GM18505 (cell line): Measurements from ENCODE around the gene PRDM1.

Source experiments
- ATAC-seq: cut with Tn5 transposase; IDR thresholded peaks from one replicate; pipeline ENCODE4 v1.9.1; 2021; ENCODE audit not compliant: unreplicated experiment
- POLR2A ChIP-seq: IDR thresholded peaks from 4 replicates; pipeline ENCODE4 v1.6.1; 2011; ENCODE audit warnings: borderline replicate concordance; ENCODE audit not compliant: insufficient read depth, insufficient read length; ENCODE audit errors: extremely low read depth

The PRDM1 gene

DNA sequence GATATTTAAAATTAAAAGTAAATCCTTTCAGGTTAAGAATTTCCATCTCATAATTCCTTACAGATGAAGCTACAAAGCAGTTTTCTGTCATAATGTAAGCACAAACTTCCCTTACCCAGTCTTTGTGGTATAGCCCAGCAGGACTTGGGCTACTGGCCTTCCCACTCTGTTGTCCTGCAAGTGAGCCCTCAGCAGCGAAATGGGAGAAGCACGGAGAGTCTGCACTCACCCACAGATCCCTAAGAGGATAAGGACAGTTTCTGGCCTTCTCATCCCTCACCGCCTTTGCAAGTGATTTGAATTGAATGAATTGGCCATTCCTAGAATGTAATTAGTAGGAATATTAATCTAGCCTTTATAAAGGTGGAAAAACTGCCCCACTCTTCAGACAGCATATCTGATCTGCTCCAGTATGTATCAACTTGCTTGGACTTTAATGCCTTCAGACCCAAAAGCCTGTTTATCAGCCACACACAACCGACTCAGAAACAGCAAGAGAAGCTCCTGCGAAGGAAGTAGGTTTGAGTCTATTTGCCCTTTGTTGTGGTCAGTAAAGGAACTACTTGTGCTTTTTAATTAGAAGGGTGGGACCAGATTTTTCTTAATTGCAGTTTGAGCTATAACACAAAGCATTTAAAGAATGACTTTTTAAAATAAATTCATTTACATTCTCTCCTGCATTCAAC, 29.9 kb upstream of the PRDM1 start:
- TF ChIP-seq POLR2A, result no peak
- no peak for ATAC-seq

GRCh38 chr6:106056746-106057390, 29.3 kb upstream of the PRDM1 start:
- ATAC-seq, result no peak
- TF ChIP-seq POLR2A, result no peak

DNA sequence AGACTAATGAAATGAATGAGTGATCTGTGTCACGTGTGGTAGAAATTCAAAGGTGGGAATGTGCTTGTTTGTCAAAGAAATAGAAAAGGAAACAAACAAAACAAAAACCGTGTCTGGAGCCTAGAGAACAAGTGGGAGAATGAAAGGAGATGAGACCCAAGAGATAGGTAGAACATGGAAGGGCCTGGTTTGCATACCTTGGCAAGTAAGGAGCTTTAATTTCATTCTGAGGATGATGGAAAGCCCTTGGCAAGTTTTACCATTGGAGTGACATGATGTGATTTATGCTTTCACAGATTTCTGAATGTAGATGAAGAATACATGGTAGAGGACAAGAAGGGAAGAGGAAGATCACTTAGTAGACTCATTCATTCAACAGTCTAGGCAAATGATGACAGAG, 26.8 kb upstream of the PRDM1 start:
- ATAC-seq, result no peak
- no peak for TF ChIP-seq POLR2A

- no peak for ATAC-seq
- no peak for TF ChIP-seq POLR2A
Measured at GRCh38 chr6:106060167-106060566, 26.0 kb upstream of the PRDM1 start.

- no peak for TF ChIP-seq POLR2A
- no peak for ATAC-seq
Measured at GRCh38 chr6:106063448-106063850, 22.7 kb upstream of the PRDM1 start.

- TF ChIP-seq POLR2A, result no peak
- no peak for ATAC-seq
Measured at GRCh38 chr6:106064142-106064541, 22.0 kb upstream of the PRDM1 start.

DNA sequence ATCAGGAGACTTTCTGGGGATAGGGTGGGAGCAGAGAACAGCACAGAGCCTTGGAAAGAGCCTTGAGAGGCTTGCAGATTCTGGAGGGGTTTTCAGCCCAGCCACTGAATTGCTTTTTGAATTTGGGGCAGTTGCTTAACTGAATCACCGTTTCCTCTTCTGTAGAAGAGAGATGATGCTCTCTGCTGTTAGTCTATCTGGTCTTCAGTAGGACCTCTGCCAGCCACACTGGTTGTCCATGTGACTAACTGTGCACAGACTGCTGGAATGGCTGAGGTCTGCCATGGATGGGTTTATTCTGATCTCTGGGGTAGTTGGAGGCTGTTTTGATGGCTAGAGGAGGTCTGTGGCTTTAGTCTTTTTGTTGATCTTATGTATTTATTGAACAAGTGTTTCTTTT, 21.4 kb upstream of the PRDM1 start:
- no peak for TF ChIP-seq POLR2A
- ATAC-seq, result no peak

- ATAC-seq, result no peak
- TF ChIP-seq POLR2A, result no peak
Measured at GRCh38 chr6:106066989-106067388, 19.1 kb upstream of the PRDM1 start.

GRCh38 chr6:106069478-106069877, 16.7 kb upstream of the PRDM1 start:
- ATAC-seq, result no peak
- no peak for TF ChIP-seq POLR2A

GRCh38 chr6:106070636-106071035, 15.5 kb upstream of the PRDM1 start:
- no peak for TF ChIP-seq POLR2A
- no peak for ATAC-seq

- TF ChIP-seq POLR2A, result no peak
- ATAC-seq, result no peak
Measured at GRCh38 chr6:106072501-106073090, 13.5 kb upstream of the PRDM1 start.

DNA sequence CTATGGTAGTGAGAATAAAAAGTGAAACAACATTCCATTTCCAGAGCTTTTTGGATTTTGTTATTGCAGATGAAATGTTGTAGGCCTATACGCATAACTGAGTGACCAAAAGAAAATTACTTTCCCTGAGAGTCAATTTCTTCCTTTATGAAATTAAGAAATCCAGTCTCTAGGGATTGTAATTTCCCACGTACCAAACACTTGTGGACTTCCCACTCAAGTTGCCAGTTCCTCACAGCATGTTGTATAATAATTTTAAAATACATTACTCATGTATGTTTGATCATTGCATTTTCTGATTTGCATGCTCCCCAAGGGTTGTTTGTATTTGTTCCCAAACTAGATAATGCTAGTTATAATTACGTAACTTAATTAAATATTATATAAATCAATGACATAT, 12.0 kb upstream of the PRDM1 start:
- TF ChIP-seq POLR2A, result no peak
- ATAC-seq, result no peak

GRCh38 chr6:106076139-106076538, 10.0 kb upstream of the PRDM1 start:
- no peak for TF ChIP-seq POLR2A
- ATAC-seq, result no peak

DNA sequence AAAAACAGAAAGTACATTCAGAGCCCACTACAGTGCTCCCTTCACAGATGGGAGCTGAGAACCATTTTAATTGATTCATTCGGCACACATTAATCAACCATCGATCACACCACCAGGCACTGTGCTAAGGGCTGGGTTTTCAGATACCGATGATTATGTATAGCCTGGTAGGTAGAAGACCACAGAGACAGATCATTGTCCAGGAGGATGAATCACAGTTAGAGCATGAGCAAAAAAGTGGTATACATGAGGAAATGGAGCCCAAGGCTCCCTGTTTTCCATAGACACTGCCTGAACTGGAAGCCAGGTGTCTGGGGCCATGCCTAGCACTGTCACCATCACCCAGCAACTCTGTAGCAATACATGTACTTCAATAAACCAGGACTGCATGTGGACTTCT, 9.0 kb upstream of the PRDM1 start:
- ATAC-seq, result no peak
- TF ChIP-seq POLR2A, result no peak
